KBM-7 (cell line): ENCODE measurements around the gene CD4.
A peak's percentile ranks its signal among the peaks of the same experiment; 100 is the strongest.

ENCODE experiments used
- DNase-seq: peaks from one replicate; pipeline ENCODE4 v3.0.0-alpha.2; 2015
- in situ Hi-C: fragments of 300-500 bp; cut with MboI; formaldehyde crosslinking; loops from 2 replicates; pipeline ENCODE4 v1.14.3; 2020; ENCODE audit warnings: low sequenced_read_pairs, low pct_unique_long_range_greater_than_20kb, mixed read lengths

Gene CD4

GRCh38 chr12:6824085-6824775, 34.9 kb downstream of the CD4 start:
- in situ Hi-C loops: no loop called here
- DNase-seq: no peak

GRCh38 chr12:6824901-6825381, 35.6 kb downstream of the CD4 start:
- in situ Hi-C loops: no loop called here

DNA sequence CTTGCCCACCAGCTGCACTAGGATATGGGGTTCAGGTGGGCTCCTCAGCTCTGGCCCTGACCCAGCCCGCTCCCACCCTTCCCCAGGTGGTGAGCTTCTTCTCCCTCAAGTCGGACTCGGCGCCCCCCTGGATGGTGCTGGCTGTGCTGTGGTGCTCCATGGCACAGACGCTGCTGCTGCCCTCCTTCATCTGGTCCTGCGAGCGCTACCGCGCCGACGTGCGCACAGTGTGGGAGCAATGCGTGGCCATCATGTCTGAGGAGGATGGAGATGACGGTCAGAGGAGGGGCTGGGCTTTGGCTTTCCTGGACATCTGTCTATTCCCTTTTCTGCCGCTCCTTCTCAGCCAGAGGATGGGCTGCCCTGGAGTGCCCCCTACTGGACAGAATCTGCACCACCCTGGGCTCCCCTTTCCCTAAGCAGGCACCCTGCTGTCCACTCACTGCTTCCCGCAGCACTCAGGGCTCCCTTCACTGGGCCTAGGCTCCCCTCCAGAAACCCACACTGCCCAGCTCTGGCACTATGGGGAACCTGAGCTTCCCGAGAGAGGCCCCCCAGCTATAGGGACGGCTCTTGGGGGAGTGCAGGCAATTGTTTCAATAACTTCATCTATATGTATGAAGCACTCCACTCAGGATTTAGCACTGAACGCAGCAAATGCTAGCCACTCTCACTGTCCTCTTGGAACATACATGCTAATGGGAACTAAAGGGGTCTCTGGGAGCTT, 36.2 kb downstream of the CD4 start:
- in situ Hi-C loops: no loop called here
- DNase-seq: peak; percentile 91

More at GRCh38 chr12:6824901-6825381, 35.6 kb downstream of the CD4 start:
- no peak for DNase-seq

DNA sequence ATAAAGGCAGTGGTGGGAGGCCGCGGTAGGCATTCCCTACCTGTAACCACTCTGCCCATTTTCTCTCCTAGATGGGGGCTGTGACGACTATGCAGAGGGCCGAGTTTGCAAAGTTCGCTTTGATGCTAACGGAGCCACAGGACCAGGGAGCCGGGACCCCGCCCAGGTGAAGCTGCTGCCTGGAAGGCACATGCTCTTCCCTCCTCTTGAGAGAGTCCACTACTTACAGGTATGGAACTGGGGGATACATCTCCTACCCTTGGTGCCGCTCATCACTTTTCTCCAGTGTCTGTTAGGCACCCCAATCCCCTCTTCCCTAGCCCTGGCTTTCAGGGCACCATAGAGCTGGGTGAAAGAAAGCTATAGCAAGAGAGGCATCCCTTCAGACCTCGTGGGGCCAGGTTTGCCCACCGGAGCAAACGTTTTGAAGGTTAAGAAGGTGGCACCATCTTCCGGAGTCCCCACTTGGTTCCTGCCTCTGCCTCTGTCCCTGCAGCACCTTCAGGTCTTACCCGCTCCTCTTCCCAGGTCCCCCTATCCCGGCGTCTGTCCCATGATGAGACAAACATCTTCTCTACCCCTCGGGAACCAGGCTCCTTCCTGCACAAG, 36.9 kb downstream of the CD4 start:
- DNase-seq: no peak
- in situ Hi-C loops: no loop called here

- DNase-seq: no peak
- in situ Hi-C loops: no loop called here
Observed at GRCh38 chr12:6826734-6827436, 37.6 kb downstream of the CD4 start.

- peak; percentile 88 for DNase-seq
- in situ Hi-C loops: no loop called here
Observed at GRCh38 chr12:6827437-6827911, 38.1 kb downstream of the CD4 start.

- in situ Hi-C loops: no loop called here
- DNase-seq: peak; percentile 47
Observed at GRCh38 chr12:6827982-6828780, 38.9 kb downstream of the CD4 start, which contains the start of gene P3H3. Gene P3H3, plus strand, starts transcription at chr12:6828407. Its CDS starts 34 bp downstream, at chr12:6828441.

GRCh38 chr12:6828781-6829535, 39.6 kb downstream of the CD4 start:
- in situ Hi-C loops: no loop called here
- DNase-seq: peak; percentile 67

- in situ Hi-C loops: no loop called here
- no peak for DNase-seq
Observed at GRCh38 chr12:6829536-6830220, 40.4 kb downstream of the CD4 start.

DNA sequence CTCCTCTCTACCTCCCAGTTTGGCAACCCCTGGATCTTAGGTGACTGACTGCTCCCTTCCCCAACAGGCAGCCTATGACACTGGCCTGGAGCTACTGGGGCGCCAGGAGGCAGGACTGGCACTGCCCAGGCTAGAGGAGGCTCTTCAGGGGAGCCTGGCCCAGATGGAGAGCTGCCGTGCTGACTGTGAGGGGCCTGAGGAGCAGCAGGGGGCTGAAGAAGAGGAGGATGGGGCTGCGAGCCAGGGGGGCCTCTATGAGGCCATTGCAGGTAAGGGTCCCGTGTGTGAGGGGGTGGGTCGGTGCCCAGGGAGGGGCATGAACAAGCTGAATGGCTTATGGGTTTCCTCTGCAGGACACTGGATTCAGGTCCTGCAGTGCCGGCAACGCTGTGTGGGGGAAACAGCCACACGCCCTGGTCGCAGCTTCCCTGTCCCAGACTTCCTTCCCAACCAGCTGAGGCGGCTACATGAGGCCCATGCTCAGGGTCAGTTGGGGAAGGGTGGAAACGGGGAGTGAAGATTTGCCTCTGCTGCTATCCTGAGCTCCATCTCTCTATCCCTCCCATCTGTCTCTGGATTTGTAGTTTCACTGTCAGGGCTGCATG, 41.1 kb downstream of the CD4 start:
- DNase-seq: no peak
- in situ Hi-C loops: no loop called here

GRCh38 chr12:6830999-6831398, 41.7 kb downstream of the CD4 start:
- DNase-seq: no peak
- in situ Hi-C loops: no loop called here

- DNase-seq: no peak
- in situ Hi-C loops: no loop called here
Observed at GRCh38 chr12:6831450-6831995, 42.2 kb downstream of the CD4 start.

DNA sequence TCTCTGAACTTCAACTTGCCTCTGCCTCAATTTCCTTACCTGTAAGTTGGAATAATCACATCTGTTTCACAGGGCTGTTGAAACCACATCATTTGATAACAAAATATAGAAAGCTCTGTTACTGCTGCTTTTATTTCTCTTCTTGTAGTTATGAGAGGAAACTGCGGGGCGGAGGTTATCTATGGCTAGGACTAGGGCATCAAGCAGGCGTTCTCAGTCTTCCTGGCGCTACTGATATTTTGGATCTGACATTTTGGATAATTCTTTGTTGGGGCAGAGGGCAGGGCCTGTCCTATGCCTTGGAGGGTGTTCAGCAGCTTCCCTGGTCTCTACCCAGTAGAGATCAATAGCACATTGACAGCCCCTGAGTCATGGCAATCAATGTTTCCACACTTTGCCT, 42.8 kb downstream of the CD4 start:
- in situ Hi-C loops: no loop called here
- DNase-seq: no peak

GRCh38 chr12:6833189-6833890, 44.0 kb downstream of the CD4 start:
- in situ Hi-C loops: no loop called here
- DNase-seq: no peak

GRCh38 chr12:6834254-6834653, 44.9 kb downstream of the CD4 start:
- no peak for DNase-seq
- in situ Hi-C loops: no loop called here

- no peak for DNase-seq
- in situ Hi-C loops: no loop called here
Observed at GRCh38 chr12:6834873-6835272, 45.5 kb downstream of the CD4 start.
